GM12878 (cell line): ENCODE data around the gene RIPPLY3. TPM values are rescaled to one million over a fixed set of nuclear protein-coding genes. Genes with fewer than 3 reads are reported as not detected.
"Not testable (repeated sequence)": the region's sequence is repeated elsewhere in the genome, so short reads cannot be mapped to it uniquely, and the experiment has no call there.

Experiments
- ATAC-seq: fragments of 200-7000 bp; cut with Tn5 transposase; 3 replicates; pipeline ENCODE4 v1.9.1; 2020; ENCODE audit warnings: mild to moderate bottlenecking, moderate library complexity
- BruUV-seq: library from RNA; stranded (reverse); fragments of 400-500 nt; replicated peaks from 2 replicates; lab custom pipeline; 2021; lab: Mats Ljungman, UMichigan
- CTCF ChIA-PET: fragments of 300-600 bp; sonication (Branson Sonifier 250); formaldehyde crosslinking; extraction: SDS; loops from one replicate; lab custom pipeline; 2021; ENCODE audit warnings: inconsistent platforms; lab: Yijun Ruan, JAX
- POLR2A ChIA-PET: fragments of 350-600 bp; formaldehyde crosslinking; extraction: SDS; loops from one replicate; lab custom pipeline; 2021; ENCODE audit warnings: inconsistent platforms; lab: Charles Lee
- RAD21 ChIA-PET: fragments of 300-600 bp; sonication (Branson Sonifier 250); formaldehyde crosslinking; loops from one replicate; lab custom pipeline; 2023; ENCODE audit warnings: antibody characterized with exemption; ENCODE audit not compliant: unreplicated experiment; lab: Charles Lee
- SMC1A ChIA-PET: fragments of 300-600 bp; sonication (Branson Sonifier 250); formaldehyde crosslinking; loops from one replicate; lab custom pipeline; 2023; ENCODE audit not compliant: unreplicated experiment, uncharacterized antibody; lab: Charles Lee
- DNase-seq: peaks from one replicate; pipeline ENCODE4 v3.0.0-alpha.2; 2011; ENCODE audit warnings: low read depth, low spot score
- FAIRE-seq: peaks from 3 replicates; lab custom pipeline; 2011; peaks lifted over from hg19 to GRCh38; lab: Jason Lieb, UNC
- H2AFZ ChIP-seq: 2 replicates; pipeline ENCODE4 v1.6.0; 2011; ENCODE audit warnings: low read depth, low read length, control low read depth; ENCODE audit not compliant: control insufficient read depth
- H3K27ac ChIP-seq: 2 replicates; pipeline ENCODE4 v1.5.1; 2011; ENCODE audit warnings: control low read depth; ENCODE audit not compliant: control insufficient read depth, insufficient read depth
- H3K27me3 ChIP-seq, 2 experiments: replicated peaks in 1 of 2; 2 replicates each; pipeline versions ENCODE4 v1.6.0 to v1.6.1; 2011; ENCODE audit warnings: low read length in 1 of 2; ENCODE audit not compliant: control insufficient read depth in 2 of 2, insufficient read depth in 2 of 2
- H3K36me3 ChIP-seq, 2 experiments: 2 replicates each; pipeline ENCODE4 v1.5.1; 2011; ENCODE audit warnings: low read length in 1 of 2; ENCODE audit not compliant: control insufficient read depth in 2 of 2, insufficient read depth in 2 of 2
- H3K4me1 ChIP-seq: 2 replicates; pipeline ENCODE4 v1.6.1; 2011; ENCODE audit warnings: mild to moderate bottlenecking, low read length, moderate library complexity, mixed read lengths; ENCODE audit not compliant: control insufficient read depth, insufficient read depth
- H3K4me2 ChIP-seq: 2 replicates; pipeline ENCODE4 v1.6.0; 2011; ENCODE audit warnings: control low read depth; ENCODE audit not compliant: control insufficient read depth, insufficient read depth
- H3K4me3 ChIP-seq: fragments of 200-600 bp; sonication (generic); 2 replicates; pipeline ENCODE4 v1.5.1; 2016
- H3K79me2 ChIP-seq: 2 replicates; pipeline ENCODE4 v1.6.0; 2011; ENCODE audit warnings: low read length; ENCODE audit not compliant: control insufficient read depth, insufficient read depth
- H3K9ac ChIP-seq: 2 replicates; pipeline ENCODE4 v1.8.0; 2011; ENCODE audit warnings: low read length, control low read depth, mixed read lengths; ENCODE audit not compliant: control insufficient read depth, insufficient read depth
- H3K9me3 ChIP-seq: replicated peaks from 3 replicates; pipeline ENCODE4 v1.5.1; 2011; ENCODE audit warnings: mild to moderate bottlenecking, low read length; ENCODE audit not compliant: control insufficient read depth, insufficient read depth
- H4K20me1 ChIP-seq: 2 replicates; pipeline ENCODE4 v1.6.0; 2011; ENCODE audit not compliant: control insufficient read depth, insufficient read depth
- ATF3 ChIP-seq: IDR thresholded peaks from 2 replicates; pipeline ENCODE4 v1.6.1; 2011; ENCODE audit warnings: low read depth, mild to moderate bottlenecking, low read length, moderate library complexity, borderline replicate concordance; ENCODE audit errors: extremely low read depth
- CEBPB ChIP-seq, 2 experiments: fragments of 150-350 bp in 1 of 2; IDR thresholded peaks; 2 replicates each; pipeline ENCODE4 v1.6.1; 2012 to 2014; ENCODE audit warnings: low read depth in 2 of 2, low read length in 2 of 2, borderline replicate concordance in 1 of 2, inconsistent platforms in 1 of 2
- DPF2 ChIP-seq: fragments of 450-650 bp; IDR thresholded peaks from 2 replicates; pipeline ENCODE4 v1.6.1; 2017; ENCODE audit warnings: mild to moderate bottlenecking
- RUNX3 ChIP-seq: IDR thresholded peaks from 2 replicates; pipeline ENCODE4 v1.6.1; 2012; ENCODE audit warnings: low read length, inconsistent platforms
- WGBS: methylation state at CpG from one replicate; pipeline ENCODE4 v1.1.6; 2016; ENCODE audit warnings: low lambda C conversion rate; ENCODE audit not compliant: insufficient replicate concordance, insufficient coverage; ENCODE audit errors: missing lambda C conversion rate; 5-methylcytosine and 5-hydroxymethylcytosine counted together
- in situ Hi-C: fragments of 300-500 bp; cut with MboI; formaldehyde crosslinking; loops from 9 replicates; pipeline ENCODE4 v1.14.3; 2018; ENCODE audit warnings: mixed read lengths
- intact Hi-C: fragments of 100-400 bp; cut with micrococcal nuclease; formaldehyde crosslinking; loops from one replicate; pipeline ENCODE4 v1.14.2; 2022; ENCODE audit not compliant: unreplicated experiment
- polyA plus RNA-seq, 11 experiments: library from polyadenylated mRNA; depleted of rRNA in 4 of 11; unstranded in 6 of 11; stranded (reverse) in 5 of 11; fragments of >200 nt; fragmentation: Nextera tagmentation in 4 of 11; fragmentation: Illumina TruSeq in 1 of 11; extraction: Ambion mirVana in 4 of 11; extraction: Trizol in 1 of 11; gene quantifications; 1 replicate in 1 of 11; 2 replicates in 10 of 11; pipeline versions ENCODE4 v1.2.1 to v1.2.3, GENCODE V29; 2011 to 2016; ENCODE audit warnings: inconsistent platforms in 2 of 11, missing spikeins in 2 of 11, low read depth in 1 of 11
- total RNA-seq, 4 experiments: library from RNA; depleted of rRNA in 3 of 4; stranded (reverse); fragments of >200 nt in 3 of 4; fragmentation: Illumina TruSeq in 1 of 4; extraction: Trizol in 1 of 4; gene quantifications; 2 replicates each; pipeline versions ENCODE4 v1.2.1 to v1.2.3, GENCODE V29; 2013 to 2021

The RIPPLY3 gene
- total and polyA plus RNA-seq, 10 of the 15 experiments (the other 5 are each of a cell fraction or from before 2014, with no cell fraction given), result not detected

- CTCF ChIA-PET, result interaction anchor here (1.2 kb wide), 1 partner anchor 403 kb away, joined by 3 read pairs; no protein-coding TSS in a partner anchor
- H3K27me3 ChIP-seq, result peaks cover 2 to 13% of the 10 kb centered on the region in 2 experiments; a peak in 2 of 4 replicates
- intact Hi-C loops, result loop anchor here (5.0 kb wide), 1 partner anchor 73 kb away; no protein-coding TSS in a partner anchor
- in situ Hi-C loops, H3K36me3 ChIP-seq, DNase-seq, POLR2A ChIA-PET, H3K4me2 ChIP-seq, H3K9me3 ChIP-seq, BruUV-seq, SMC1A ChIA-PET, H3K9ac ChIP-seq, FAIRE-seq, H4K20me1 ChIP-seq, H3K27ac ChIP-seq, ATAC-seq, H3K4me3 ChIP-seq, H2AFZ ChIP-seq, RAD21 ChIA-PET, H3K79me2 ChIP-seq, H3K4me1 ChIP-seq: not testable (repeated sequence)
- 34% methylated on average over 3 of the region's 3 CpGs for WGBS
These were observed 2.6 kb upstream of the RIPPLY3 start for GRCh38 chr21:37003917-37004316.

GRCh38 chr21:37005548-37006485 is 685 bp upstream of the RIPPLY3 start:
- 0 out of 2 replicates have a peak overlapping the region, but pooled peaks have one; percentile 33 for H3K4me2 ChIP-seq
- TF ChIP-seq RUNX3 (no peak), CEBPB (IDR thresholded peaks at IDR 0.05; ENCODE audit: borderline replicate concordance in 1 of 2, low read depth in 2 of 2, low read length in 2 of 2) (no peak), ATF3 (no peak), DPF2 (no peak)
- DNase-seq, result no peak
- no peaks in the 10 kb centered on the region for H4K20me1 ChIP-seq
- ChIA-PET SMC1A (no interaction called here), POLR2A (no interaction called here), RAD21 (interaction anchor here (0.7 kb wide), 1 partner anchor 368 kb away, joined by 3 read pairs; no protein-coding TSS in a partner anchor), CTCF (interaction anchor here (1.3 kb wide), 1 partner anchor 30 kb away, joined by 3 read pairs; no protein-coding TSS in a partner anchor)
- H3K27ac ChIP-seq, result no peak overlapping the region
- H3K79me2 ChIP-seq, result no peaks in the 10 kb centered on the region
- H2AFZ ChIP-seq, result no peak overlapping the region
- no peak overlapping the region for H3K4me3 ChIP-seq
- FAIRE-seq, result no peak
- no peak for ATAC-seq
- H3K36me3 ChIP-seq, result no peaks in the 10 kb centered on the region
- H3K4me1 ChIP-seq, result no peaks in the 10 kb centered on the region; the same call in 1 of the 2 replicates
- 70% methylated on average over 49 of the region's 76 CpGs for WGBS
- no TSS peak for BruUV-seq
- no peaks in the 10 kb centered on the region; the same call in 2 of the 3 replicates for H3K9me3 ChIP-seq
- H3K9ac ChIP-seq, result no peak overlapping the region
- in situ Hi-C loops, result no loop called here
- intact Hi-C loops, result no loop called here
- peaks cover 2 to 13% of the 10 kb centered on the region in 2 experiments; a peak in 2 of 4 replicates for H3K27me3 ChIP-seq
